ENCODE data around the gene OLFML3.

Gene OLFML3

GRCh38 chr1:113938192-113938591, 41.1 kb upstream of the OLFML3 start:
- DNase-seq (ENCODE audit: low spot score) (no peak), ATAC-seq (ENCODE audit: low read depth) (no peak)
- Histone ChIP-seq H3K36me3 (ENCODE audit: low read depth) (peaks cover 30% of the 10 kb centered on the region), H3K9me3 (ENCODE audit: severe bottlenecking) (no peaks in the 10 kb centered on the region), H3K4me3 (ENCODE audit: severe bottlenecking) (no peak overlapping the region), H3K27ac (ENCODE audit: poor library complexity, severe bottlenecking) (no peak overlapping the region), H3K4me1 (ENCODE audit: insufficient read depth, poor library complexity, severe bottlenecking) (peaks cover 3% of the 10 kb centered on the region), H3K27me3 (ENCODE audit: insufficient read depth, poor library complexity, severe bottlenecking) (no peaks in the 10 kb centered on the region)
- no peak for TF ChIP-seq CTCF (IDR thresholded peaks at IDR 0.05; ENCODE audit: poor library complexity, severe bottlenecking)

DNA sequence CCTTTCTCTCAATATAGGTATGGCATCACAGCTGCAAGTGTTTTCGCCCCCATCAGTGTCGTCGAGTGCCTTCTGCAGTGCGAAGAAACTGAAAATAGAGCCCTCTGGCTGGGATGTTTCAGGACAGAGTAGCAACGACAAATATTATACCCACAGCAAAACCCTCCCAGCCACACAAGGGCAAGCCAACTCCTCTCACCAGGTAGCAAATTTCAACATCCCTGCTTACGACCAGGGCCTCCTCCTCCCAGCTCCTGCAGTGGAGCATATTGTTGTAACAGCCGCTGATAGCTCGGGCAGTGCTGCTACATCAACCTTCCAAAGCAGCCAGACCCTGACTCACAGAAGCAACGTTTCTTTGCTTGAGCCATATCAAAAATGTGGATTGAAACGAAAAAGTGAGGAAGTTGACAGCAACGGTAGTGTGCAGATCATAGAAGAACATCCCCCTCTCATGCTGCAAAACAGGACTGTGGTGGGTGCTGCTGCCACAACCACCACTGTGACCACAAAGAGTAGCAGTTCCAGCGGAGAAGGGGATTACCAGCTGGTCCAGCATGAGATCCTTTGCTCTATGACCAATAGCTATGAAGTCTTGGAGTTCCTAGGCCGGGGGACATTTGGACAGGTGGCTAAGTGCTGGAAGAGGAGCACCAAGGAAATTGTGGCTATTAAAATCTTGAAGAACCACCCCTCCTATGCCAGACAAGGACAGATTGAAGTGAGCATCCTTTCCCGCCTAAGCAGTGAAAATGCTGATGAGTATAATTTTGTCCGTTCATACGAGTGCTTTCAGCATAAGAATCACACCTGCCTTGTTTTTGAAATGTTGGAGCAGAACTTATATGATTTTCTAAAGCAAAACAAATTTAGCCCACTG, 38.7 kb upstream of the OLFML3 start:
- ATAC-seq (ENCODE audit: low read depth) (no peak), DNase-seq (ENCODE audit: low spot score) (no peak)
- no peak for TF ChIP-seq CTCF (IDR thresholded peaks at IDR 0.05; ENCODE audit: poor library complexity, severe bottlenecking)
- Histone ChIP-seq H3K4me1 (ENCODE audit: insufficient read depth, poor library complexity, severe bottlenecking) (peaks cover 3% of the 10 kb centered on the region), H3K27ac (ENCODE audit: poor library complexity, severe bottlenecking) (no peak overlapping the region), H3K9me3 (ENCODE audit: severe bottlenecking) (peaks cover 2% of the 10 kb centered on the region), H3K36me3 (ENCODE audit: low read depth) (peaks cover 39% of the 10 kb centered on the region), H3K27me3 (ENCODE audit: insufficient read depth, poor library complexity, severe bottlenecking) (no peaks in the 10 kb centered on the region), H3K4me3 (ENCODE audit: severe bottlenecking) (no peak overlapping the region)

DNA sequence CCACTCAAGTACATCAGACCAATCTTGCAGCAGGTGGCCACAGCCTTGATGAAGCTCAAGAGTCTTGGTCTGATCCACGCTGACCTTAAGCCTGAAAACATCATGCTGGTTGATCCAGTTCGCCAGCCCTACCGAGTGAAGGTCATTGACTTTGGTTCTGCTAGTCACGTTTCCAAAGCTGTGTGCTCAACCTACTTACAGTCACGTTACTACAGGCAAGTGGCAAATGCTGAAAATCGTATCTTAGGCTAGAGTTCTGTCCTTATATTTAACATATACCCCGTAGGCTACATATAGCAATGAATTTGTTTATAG, 38.1 kb upstream of the OLFML3 start:
- DNase-seq (ENCODE audit: low spot score): no peak
- Histone ChIP-seq H3K27me3 (ENCODE audit: insufficient read depth, poor library complexity, severe bottlenecking) (no peaks in the 10 kb centered on the region), H3K4me1 (ENCODE audit: insufficient read depth, poor library complexity, severe bottlenecking) (peaks cover 3% of the 10 kb centered on the region), H3K36me3 (ENCODE audit: low read depth) (peaks cover 43% of the 10 kb centered on the region), H3K27ac (ENCODE audit: poor library complexity, severe bottlenecking) (no peak overlapping the region), H3K9me3 (ENCODE audit: severe bottlenecking) (peaks cover 3% of the 10 kb centered on the region), H3K4me3 (ENCODE audit: severe bottlenecking) (no peak overlapping the region)
- no peak for ATAC-seq (ENCODE audit: low read depth)
- no peak for TF ChIP-seq CTCF (IDR thresholded peaks at IDR 0.05; ENCODE audit: poor library complexity, severe bottlenecking)

- TF ChIP-seq CTCF (IDR thresholded peaks at IDR 0.05; ENCODE audit: poor library complexity, severe bottlenecking): no peak
- no peak for ATAC-seq (ENCODE audit: low read depth)
- H3K36me3 ChIP-seq (ENCODE audit: low read depth): peaks cover 43% of the 10 kb centered on the region
- no peaks in the 10 kb centered on the region for H3K4me1 ChIP-seq (ENCODE audit: insufficient read depth, poor library complexity, severe bottlenecking)
- H3K27ac ChIP-seq (ENCODE audit: poor library complexity, severe bottlenecking): no peak overlapping the region
- no peaks in the 10 kb centered on the region for H3K27me3 ChIP-seq (ENCODE audit: insufficient read depth, poor library complexity, severe bottlenecking)
- H3K4me3 ChIP-seq (ENCODE audit: severe bottlenecking): no peak overlapping the region
- no peak for DNase-seq (ENCODE audit: low spot score)
- H3K9me3 ChIP-seq (ENCODE audit: severe bottlenecking): peaks cover 3% of the 10 kb centered on the region
These were observed 36.7 kb upstream of the OLFML3 start for GRCh38 chr1:113942527-113942926.
